HG02798 (cell line): ENCODE results near the gene CDKL5.
"Not testable (repeated sequence)": the region's sequence is repeated elsewhere in the genome, so short reads cannot be mapped to it uniquely, and the experiment has no call there.

Experiments
- ATAC-seq: cut with Tn5 transposase; IDR thresholded peaks from one replicate; pipeline ENCODE4 v1.9.1; 2021; ENCODE audit warnings: mild to moderate bottlenecking; ENCODE audit not compliant: unreplicated experiment, poor library complexity

The CDKL5 gene

GRCh38 chrX:18425199-18426003 is at the start of gene CDKL5:
Gene CDKL5, plus strand, starts transcription at chrX:18425608. Its CDS starts 81,489 bp downstream, at chrX:18507097.
- peak; percentile 96 for ATAC-seq

- ATAC-seq: no peak
Measured at GRCh38 chrX:18377796-18378195, 47.6 kb upstream of the CDKL5 start.

GRCh38 chrX:18389966-18390365 is 35.4 kb upstream of the CDKL5 start:
- no peak for ATAC-seq

- peak; percentile 44 for ATAC-seq
Measured at GRCh38 chrX:18390941-18391538, 34.4 kb upstream of the CDKL5 start.

GRCh38 chrX:18394477-18394876 is 30.9 kb upstream of the CDKL5 start:
- no peak for ATAC-seq

- ATAC-seq: no peak
Measured at GRCh38 chrX:18401848-18402213, 23.6 kb upstream of the CDKL5 start.

- no peak for ATAC-seq
Measured at GRCh38 chrX:18406531-18407266, 18.7 kb upstream of the CDKL5 start.

GRCh38 chrX:18410038-18410437 is 15.4 kb upstream of the CDKL5 start:
- ATAC-seq: no peak

GRCh38 chrX:18415386-18415785 is 10.0 kb upstream of the CDKL5 start:
- ATAC-seq: no peak

GRCh38 chrX:18422325-18422724 is 3.1 kb upstream of the CDKL5 start:
- no peak for ATAC-seq

- ATAC-seq: no peak
Measured at GRCh38 chrX:18422886-18423285, 2.5 kb upstream of the CDKL5 start.

GRCh38 chrX:18424482-18425198 is 768 bp upstream of the CDKL5 start:
- peak; percentile 8 for ATAC-seq

- ATAC-seq: no peak
Measured at GRCh38 chrX:18426004-18426320, 554 bp downstream of the CDKL5 start.

- no peak for ATAC-seq
Measured at GRCh38 chrX:18428006-18428405, 2.6 kb downstream of the CDKL5 start.

GRCh38 chrX:18433288-18433687 is 7.9 kb downstream of the CDKL5 start:
- ATAC-seq: not testable (repeated sequence)

GRCh38 chrX:18434896-18435295 is 9.5 kb downstream of the CDKL5 start:
- ATAC-seq: no peak

GRCh38 chrX:18436017-18436416 is 10.6 kb downstream of the CDKL5 start:
- no peak for ATAC-seq

- no peak for ATAC-seq
Measured at GRCh38 chrX:18440835-18441234, 15.4 kb downstream of the CDKL5 start.

- ATAC-seq: no peak
Measured at GRCh38 chrX:18441780-18442367, 16.5 kb downstream of the CDKL5 start.

- no peak for ATAC-seq
Measured at GRCh38 chrX:18448416-18448815, 23.0 kb downstream of the CDKL5 start.
